GM21786 (cell line): ENCODE results near the gene OR13J1.

ENCODE experiments used
- ATAC-seq: cut with Tn5 transposase; IDR thresholded peaks from one replicate; pipeline ENCODE4 v1.9.1; 2021; ENCODE audit not compliant: unreplicated experiment

The OR13J1 gene

GRCh38 chr9:35859990-35860339 lies 10.2 kb downstream of the OR13J1 start:
- no peak for ATAC-seq

- no peak for ATAC-seq
Observed at GRCh38 chr9:35859310-35859989, 10.8 kb downstream of the OR13J1 start.

- ATAC-seq: no peak
Observed at GRCh38 chr9:35858458-35858857, 11.7 kb downstream of the OR13J1 start.

GRCh38 chr9:35856882-35857281 lies 13.3 kb downstream of the OR13J1 start:
- ATAC-seq: no peak

- ATAC-seq: no peak
Observed at GRCh38 chr9:35856206-35856605, 14.0 kb downstream of the OR13J1 start.

DNA sequence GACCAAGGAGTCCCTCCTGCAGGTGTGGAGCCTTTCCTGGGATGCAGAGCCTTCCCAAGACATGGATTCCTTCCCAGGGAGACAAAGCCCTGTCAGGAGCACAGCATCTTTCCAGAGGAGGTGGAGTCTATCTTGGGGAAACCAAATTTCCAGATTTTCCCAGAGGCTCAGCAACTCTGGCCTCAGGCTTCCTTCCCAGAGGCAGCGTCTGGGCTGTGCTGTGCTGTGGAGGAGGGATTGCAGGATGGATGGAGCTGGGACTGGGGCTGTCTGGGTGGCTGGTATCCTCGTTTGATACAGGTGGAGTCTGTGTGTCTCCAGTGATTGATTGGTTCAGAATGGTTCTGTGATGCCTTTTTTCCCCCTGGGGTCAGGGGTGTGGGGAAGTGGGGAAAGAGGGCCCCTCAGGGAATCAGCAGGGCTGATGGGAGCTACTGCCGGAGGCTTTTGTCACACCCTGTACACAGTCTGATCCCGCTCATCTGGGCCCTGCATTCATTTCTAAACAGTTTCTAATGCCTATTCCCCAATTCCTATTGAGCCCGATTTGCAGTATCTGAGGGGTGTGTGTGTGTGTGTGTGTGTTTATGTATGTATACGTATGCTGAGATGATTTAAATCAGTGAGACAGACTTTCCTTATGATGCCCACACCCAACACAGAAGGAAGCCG lies 16.0 kb downstream of the OR13J1 start:
- no peak for ATAC-seq

DNA sequence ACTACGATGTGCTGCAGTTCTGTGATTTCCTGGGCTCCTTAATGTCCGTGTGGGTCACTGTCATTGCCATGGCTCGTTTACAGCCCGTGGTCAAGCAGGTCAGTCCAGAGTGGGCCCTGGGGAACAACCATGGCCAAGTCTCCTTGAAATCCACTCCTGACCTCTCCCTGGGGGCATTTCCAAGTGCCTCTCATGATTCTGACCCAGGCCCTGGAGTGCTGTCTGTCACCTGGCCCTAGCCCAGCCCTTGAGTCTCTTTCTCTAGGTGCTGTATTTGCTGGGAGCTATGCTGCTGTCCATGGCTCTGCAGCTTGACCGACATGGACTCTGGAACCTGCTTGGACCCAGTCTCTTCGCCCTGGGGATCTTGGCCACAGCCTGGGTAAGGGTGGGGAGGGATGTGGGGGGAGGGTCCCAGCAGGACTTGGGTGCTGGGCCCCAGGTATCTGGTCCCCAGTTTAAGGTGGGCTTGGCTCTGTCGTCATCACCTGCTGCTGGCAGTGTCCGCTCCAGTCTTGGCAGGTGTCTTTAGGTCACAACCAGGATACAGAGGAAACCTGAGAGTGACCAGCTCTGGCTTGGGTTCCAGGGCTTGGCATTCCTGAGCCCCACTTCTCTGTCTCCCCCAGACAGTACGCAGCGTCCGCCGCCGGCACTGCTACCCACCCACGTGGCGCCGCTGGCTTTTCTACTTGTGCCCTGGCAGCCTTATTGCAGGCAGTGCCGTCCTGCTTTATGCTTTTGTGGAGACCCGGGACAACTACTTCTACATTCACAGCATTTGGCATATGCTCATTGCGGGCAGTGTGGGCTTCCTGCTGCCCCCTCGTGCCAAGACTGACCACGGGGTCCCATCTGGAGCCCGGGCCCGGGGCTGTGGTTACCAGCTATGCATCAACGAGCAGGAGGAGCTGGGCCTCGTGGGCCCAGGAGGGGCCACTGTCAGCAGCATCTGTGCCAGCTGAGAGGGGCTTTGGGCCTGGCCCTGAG lies 17.0 kb downstream of the OR13J1 start:
- ATAC-seq: no peak

DNA sequence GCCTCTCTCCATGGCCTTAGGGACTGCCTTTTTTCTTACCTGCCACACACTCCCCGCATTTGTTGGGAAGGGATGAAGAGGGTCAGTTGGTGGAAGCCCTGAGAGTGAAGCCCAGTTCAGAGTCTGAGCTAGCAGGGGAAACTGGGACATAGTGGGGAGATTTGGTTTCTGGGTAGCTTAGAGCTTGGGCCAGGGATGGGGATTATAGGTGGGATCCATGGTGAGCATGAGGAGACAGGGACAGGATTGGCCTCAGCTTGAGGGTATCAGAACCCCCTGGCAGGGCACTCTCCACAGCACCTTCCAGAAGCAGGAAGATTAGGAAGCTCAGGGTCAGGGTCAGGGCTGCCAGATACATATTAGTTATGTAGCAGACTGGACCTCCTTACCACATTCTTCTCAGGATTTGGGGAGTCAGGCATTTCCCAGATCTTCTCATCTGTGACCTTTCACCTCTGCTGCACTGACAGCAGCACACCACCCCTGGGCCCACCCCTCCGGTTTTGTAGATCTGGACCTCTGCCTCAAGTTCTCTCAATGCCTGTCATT lies 17.9 kb downstream of the OR13J1 start:
- ATAC-seq: no peak

- ATAC-seq: peak; percentile 93
Observed at GRCh38 chr9:35847792-35848572, 22.2 kb downstream of the OR13J1 start.

DNA sequence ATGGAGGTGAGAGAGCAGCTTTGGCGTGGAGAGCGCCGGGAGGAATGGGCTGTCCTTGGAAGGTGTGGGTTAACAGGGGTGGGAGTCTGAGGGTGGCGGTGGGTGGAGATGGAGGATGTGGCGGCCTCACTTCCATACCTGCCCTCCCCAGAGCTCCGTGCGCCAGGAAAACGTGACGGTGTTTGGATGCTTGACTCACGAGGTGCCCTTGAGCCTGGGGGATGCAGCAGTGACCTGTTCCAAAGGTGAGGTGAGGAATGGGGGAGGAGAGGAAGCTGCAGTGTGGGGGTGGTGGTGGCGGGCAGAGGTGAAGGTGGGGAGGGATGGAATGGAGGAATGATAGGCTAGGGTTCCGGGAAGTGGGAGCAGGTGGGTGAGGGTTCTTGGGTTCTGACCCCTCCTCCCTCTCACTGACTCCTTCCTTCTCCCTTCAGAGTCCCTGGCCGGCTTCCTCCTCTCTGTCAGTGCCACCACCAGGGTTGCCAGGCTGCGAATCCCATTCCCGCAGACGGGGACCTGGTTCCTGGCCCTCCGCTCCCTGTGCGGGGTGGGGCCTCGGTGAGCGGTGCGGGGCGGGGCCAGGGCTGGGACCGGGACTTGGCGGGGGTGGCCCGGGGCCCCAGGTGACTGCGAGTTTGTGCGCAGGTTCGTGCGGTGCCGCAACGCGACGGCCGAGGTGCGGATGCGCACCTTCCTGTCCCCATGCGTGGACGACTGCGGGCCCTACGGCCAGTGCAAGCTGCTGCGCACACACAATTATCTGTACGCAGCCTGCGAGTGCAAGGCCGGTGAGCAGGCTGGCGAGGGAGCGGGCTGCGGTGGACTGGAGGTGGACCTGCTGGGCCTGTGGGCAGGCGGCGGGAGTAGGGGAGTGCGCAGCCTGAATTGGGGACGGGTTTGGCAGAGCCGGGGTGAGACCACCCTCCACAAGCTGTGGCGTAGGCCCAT lies 24.1 kb downstream of the OR13J1 start:
- no peak for ATAC-seq

DNA sequence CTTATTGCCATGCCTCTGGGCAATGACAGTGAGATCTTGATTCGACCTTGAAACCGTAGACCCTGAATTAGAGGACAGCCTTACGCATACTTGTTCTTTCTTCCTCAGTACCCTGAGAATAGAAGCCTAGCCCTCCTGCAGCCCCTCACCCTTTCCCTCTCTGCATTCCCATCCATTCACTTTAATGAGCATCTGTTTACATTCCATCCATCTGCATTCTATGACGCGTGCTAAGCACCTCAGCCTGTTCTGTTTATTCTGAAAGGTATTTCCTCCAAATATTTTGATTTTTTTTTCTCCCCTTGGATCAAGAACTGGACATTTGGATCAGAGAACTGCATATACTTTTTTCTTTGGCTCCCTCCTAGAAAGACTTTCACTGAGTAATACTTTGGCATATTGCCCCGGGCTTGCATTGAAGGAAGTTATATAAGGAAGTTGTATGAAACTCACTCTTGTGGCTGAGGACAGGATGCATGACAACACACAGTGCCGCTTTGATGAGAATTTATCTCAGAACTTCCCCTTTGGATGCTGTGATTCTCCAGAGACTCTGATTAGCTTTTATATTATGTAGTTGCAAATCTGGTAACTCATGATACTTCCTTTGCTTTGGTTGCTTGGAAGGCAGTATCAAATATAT lies 25.5 kb downstream of the OR13J1 start:
- ATAC-seq: no peak

DNA sequence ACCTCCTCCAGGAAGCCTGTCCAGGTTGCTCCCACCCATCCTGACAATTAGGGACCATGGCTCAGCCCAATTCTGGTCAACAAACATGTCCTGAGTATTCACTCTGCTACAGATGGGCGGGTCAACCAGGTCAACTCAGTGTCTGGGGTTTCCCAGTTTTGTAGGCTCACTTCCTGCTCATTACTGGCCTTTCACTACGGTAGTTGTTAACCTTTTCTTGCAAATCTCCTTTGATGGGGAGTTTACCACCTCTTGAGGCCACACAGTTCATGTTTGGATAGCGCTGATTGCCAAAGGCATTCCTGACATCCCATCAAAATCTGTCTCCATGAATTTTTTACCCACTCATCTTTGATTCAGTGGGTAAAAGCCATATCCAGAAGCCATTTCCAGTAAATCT lies 27.4 kb downstream of the OR13J1 start:
- ATAC-seq: peak; percentile 80

DNA sequence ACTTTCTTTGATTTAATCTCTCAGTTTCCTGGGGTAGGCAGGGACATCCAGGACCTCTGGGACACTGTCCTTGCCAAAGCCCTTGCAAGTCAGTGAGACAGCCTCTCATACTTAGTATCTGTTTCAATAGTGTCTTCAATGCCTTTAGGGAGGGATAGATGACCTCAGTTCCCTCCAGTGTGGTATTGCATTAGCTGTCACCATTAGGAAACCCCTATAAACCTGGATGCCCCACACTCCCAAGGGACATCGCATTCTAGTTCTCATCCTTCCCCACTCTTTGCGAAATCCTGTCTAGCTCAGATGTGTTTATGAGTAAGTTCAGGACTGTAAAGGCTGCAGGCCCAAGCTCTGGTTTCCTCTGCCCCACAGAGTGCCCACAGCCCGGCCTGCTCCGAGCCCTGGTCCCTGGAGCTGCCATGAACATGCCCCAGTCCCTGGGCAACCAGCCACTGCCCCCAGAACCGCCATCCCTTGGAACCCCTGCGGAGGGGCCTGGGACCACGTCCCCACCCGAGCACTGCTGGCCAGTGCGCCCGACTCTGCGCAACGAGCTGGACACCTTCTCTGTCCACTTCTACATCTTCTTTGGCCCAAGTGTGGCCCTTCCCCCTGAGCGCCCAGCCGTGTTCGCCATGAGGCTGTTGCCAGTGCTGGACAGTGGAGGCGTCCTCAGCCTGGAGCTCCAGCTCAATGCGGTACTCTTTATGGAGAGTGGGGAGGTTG lies 28.0 kb downstream of the OR13J1 start:
- no peak for ATAC-seq

DNA sequence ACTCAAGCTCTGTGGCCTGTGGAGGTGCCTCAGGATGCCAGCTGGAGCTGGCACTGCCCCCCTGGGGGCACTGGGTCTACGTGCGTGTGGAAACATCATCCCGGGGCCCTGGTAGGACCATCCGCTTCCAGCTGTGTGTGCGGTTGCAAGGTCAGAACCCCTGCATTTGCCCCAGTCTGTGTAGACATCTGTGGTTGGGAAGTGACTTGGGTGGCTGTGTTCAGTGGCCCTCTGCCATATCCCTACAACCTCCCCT lies 28.6 kb downstream of the OR13J1 start:
- no peak for ATAC-seq

GRCh38 chr9:35840881-35841644 lies 29.1 kb downstream of the OR13J1 start:
- no peak for ATAC-seq

GRCh38 chr9:35839926-35840325 lies 30.3 kb downstream of the OR13J1 start:
- no peak for ATAC-seq

DNA sequence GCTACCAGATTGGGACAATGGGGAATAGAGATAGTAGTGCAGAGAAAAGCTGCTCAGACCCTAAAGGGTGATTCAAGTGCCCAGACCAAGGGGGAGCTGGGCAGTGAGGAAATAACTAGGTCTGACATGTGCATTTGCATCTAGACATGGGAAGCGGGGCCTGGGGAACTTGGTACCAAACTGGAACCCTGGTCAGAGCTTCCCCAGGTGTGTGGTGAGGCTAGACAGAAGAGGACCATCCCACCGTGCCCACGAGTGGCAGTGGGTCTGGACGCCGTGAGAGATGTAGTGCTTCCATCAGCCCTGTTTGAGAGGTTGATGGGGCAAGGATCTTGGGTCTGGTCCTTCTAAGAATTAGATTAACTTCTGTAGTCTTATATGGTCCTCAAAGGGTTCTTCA lies 33.6 kb downstream of the OR13J1 start:
- no peak for ATAC-seq

DNA sequence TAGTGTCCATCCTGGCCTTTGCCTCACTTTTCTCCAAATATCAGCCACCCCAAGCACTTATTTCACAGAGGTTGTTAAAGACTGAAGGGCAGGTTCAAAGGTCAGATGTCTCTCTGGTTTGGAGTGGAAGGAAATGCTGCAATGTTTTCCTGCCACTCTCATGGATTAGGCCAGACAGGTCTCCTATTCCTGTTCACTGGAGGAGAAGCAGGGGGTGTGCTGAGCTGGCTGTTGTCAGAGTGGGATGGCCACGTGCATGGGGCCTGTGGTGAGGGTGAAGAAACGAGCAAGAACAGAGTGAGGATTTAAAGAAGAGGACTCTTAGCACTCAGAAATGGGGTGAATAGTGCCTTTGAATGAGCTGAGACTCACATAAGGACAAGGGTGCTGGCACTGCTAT lies 34.4 kb downstream of the OR13J1 start:
- no peak for ATAC-seq
